Lower leg skin (tissue), 3 donors: ENCODE results near the gene SHANK3.

ENCODE experiments used
- POLR2A ChIP-seq, 2 donors: fragments of 450-650 bp; IDR thresholded peaks; one replicate each; pipeline ENCODE4 v1.6.1; 2016 to 2017; ENCODE audit warnings: antibody characterized with exemption in 2 of 2, mild to moderate bottlenecking in 1 of 2, moderate library complexity in 1 of 2
- TF ChIP-seq, protein P1 (sequence below), 3 donors: fragments of 450-650 bp; IDR thresholded peaks; one replicate each; pipeline ENCODE4 v1.5.1; 2016; ENCODE audit warnings: antibody characterized with exemption in 3 of 3, mild to moderate bottlenecking in 3 of 3, moderate library complexity in 2 of 3

DNA sequence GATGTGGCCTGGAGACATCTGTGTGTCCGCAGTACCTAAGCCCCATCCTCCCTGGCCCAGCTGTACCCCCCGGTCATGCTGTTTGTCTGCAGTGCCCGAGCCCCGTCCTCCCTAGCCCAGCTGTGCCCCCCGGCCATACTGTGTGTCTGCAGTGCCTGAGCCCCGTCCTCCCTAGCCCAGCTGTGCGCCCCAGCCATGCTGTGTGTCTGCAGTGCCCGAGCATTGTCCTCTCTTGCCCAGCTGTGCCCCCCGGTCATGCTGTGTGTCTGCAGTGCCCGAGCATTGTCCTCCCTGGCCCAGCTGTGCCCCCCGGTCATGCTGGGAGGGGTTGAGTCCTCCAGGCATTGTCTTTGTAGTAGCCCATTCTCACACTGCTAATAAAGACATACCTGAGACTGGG lies 37.0 kb upstream of the SHANK3 start:
- TF ChIP-seq, protein P1, sequence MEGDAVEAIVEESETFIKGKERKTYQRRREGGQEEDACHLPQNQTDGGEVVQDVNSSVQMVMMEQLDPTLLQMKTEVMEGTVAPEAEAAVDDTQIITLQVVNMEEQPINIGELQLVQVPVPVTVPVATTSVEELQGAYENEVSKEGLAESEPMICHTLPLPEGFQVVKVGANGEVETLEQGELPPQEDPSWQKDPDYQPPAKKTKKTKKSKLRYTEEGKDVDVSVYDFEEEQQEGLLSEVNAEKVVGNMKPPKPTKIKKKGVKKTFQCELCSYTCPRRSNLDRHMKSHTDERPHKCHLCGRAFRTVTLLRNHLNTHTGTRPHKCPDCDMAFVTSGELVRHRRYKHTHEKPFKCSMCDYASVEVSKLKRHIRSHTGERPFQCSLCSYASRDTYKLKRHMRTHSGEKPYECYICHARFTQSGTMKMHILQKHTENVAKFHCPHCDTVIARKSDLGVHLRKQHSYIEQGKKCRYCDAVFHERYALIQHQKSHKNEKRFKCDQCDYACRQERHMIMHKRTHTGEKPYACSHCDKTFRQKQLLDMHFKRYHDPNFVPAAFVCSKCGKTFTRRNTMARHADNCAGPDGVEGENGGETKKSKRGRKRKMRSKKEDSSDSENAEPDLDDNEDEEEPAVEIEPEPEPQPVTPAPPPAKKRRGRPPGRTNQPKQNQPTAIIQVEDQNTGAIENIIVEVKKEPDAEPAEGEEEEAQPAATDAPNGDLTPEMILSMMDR (IDR thresholded peaks at IDR 0.05) = no peak
- no peak for TF ChIP-seq POLR2A (IDR thresholded peaks at IDR 0.05)
